ENCODE data around the gene INCA1. TPM values are rescaled to one million over a fixed set of nuclear protein-coding genes. Genes with fewer than 3 reads are reported as not detected.

The INCA1 gene
- total and polyA plus RNA-seq, 2 donors (not counting 3 experiments of a cell fraction or from before 2014, with no cell fraction given) = 0.71 to 1.0 TPM

- Histone ChIP-seq H3K9ac (replicated peaks; ENCODE audit: extremely low read depth, insufficient read depth, low read length) (no peak overlapping the region), H3K36me3 (ENCODE audit: control insufficient read depth in 2 of 2, extremely low read depth in 1 of 2, insufficient read depth in 2 of 2, low read length in 2 of 2) (peaks cover 10 to 37% of the 10 kb centered on the region in 2 experiments), H3K79me2 (ENCODE audit: control insufficient read depth, insufficient read depth, low read length) (peaks cover 4% of the 10 kb centered on the region), H3K27me3 (ENCODE audit: control insufficient read depth in 2 of 2, insufficient read depth in 2 of 2, low read length in 2 of 2) (no peaks in the 10 kb centered on the region), H3K9me1 (replicated peaks; ENCODE audit: control insufficient read depth, extremely low read depth, insufficient read depth, low read length) (no peaks in the 10 kb centered on the region), H3K4me1 (ENCODE audit: control insufficient read depth, extremely low read depth, insufficient read depth, low read length) (peaks cover 16% of the 10 kb centered on the region), H3K4me3 (replicated peaks in 1 of 3; ENCODE audit: insufficient read depth in 1 of 3, low read depth in 1 of 3, low read length in 3 of 3) (no peak overlapping the region), H3K9me3 (replicated peaks; ENCODE audit: control insufficient read depth, insufficient read depth, low read length) (no peaks in the 10 kb centered on the region), H2AFZ (ENCODE audit: low read depth, low read length) (no peak overlapping the region), H4K20me1 (replicated peaks; ENCODE audit: control insufficient read depth, extremely low read depth, insufficient read depth, low read length) (no peaks in the 10 kb centered on the region), H3K27ac (ENCODE audit: insufficient read depth, low read depth, low read length) (no peak overlapping the region), H3K4me2 (ENCODE audit: insufficient read depth, low read length) (no peak overlapping the region)
- CTCF ChIA-PET = interaction anchor here (1.1 to 1.8 kb wide), 2 partner anchors 9 to 405 kb away, joined by 3 to 5 read pairs; no protein-coding TSS in a partner anchor
- dilution Hi-C loops (cut with MboI; ENCODE audit: extremely low pct_ligation_motif_present, low sequenced_read_pairs) (no loop called here), intact Hi-C loops (cut with micrococcal nuclease) (no loop called here)
- no peak for FAIRE-seq
- POLR2A ChIA-PET = no interaction called here
- BruUV-seq (replicated peaks) = no TSS peak
- TF ChIP-seq GATA2 (IDR thresholded peaks at IDR 0.05; ENCODE audit: insufficient read depth, insufficient read length, low read depth, low read length) (no peak), MYC (IDR thresholded peaks at IDR 0.05; ENCODE audit: low read depth, low read length) (no peak), MAX (IDR thresholded peaks at IDR 0.05; ENCODE audit: insufficient read depth, insufficient read length) (no peak), JUN (IDR thresholded peaks at IDR 0.05; ENCODE audit: borderline replicate concordance, insufficient read depth, insufficient read length, low read depth) (no peak), POLR2A (IDR thresholded peaks at IDR 0.05; ENCODE audit: low read depth, low read length) (no peak), FOS (IDR thresholded peaks at IDR 0.05; ENCODE audit: borderline replicate concordance, insufficient read depth, low read length) (no peak), POLR2AphosphoS5 (IDR thresholded peaks at IDR 0.05; ENCODE audit: insufficient read depth, low read depth, low read length) (no peak), EZH2 (IDR thresholded peaks at IDR 0.05; ENCODE audit: borderline replicate concordance, low read depth, low read length, severe bottlenecking) (no peak), CTCF (IDR thresholded peaks at IDR 0.05; ENCODE audit: extremely low read depth in 1 of 2, insufficient read depth in 1 of 2, low read depth in 1 of 2, low read length in 2 of 2) (no peak)
- no peak for DNase-seq (ENCODE audit: low read depth, low spot score)
Observed at GRCh38 chr17:4971826-4972225, 25.5 kb downstream of the INCA1 start.
